HepG2 (cell line): Measurements from ENCODE around the gene TTLL13.

Experiments
- MTA3 ChIP-seq: sonication (generic); formaldehyde crosslinking; IDR thresholded peaks from 2 replicates; pipeline ENCODE4 v1.4.0; 2020; ENCODE audit warnings: missing genetic modification reagents
- TF ChIP-seq, protein P1 (sequence below), 2 experiments: sonication (generic) in 1 of 2; formaldehyde crosslinking in 1 of 2; IDR thresholded peaks; 2 replicates each; pipeline versions ENCODE4 v1.6.1 to v1.9.0; 2014 to 2022; ENCODE audit warnings: antibody characterized with exemption in 1 of 2, borderline replicate concordance in 1 of 2, inconsistent platforms in 1 of 2, low read depth in 1 of 2, missing genetic modification reagents in 1 of 2

- no peak for TF ChIP-seq MTA3 (CRISPR knock-in tag)
- TF ChIP-seq, protein P1, sequence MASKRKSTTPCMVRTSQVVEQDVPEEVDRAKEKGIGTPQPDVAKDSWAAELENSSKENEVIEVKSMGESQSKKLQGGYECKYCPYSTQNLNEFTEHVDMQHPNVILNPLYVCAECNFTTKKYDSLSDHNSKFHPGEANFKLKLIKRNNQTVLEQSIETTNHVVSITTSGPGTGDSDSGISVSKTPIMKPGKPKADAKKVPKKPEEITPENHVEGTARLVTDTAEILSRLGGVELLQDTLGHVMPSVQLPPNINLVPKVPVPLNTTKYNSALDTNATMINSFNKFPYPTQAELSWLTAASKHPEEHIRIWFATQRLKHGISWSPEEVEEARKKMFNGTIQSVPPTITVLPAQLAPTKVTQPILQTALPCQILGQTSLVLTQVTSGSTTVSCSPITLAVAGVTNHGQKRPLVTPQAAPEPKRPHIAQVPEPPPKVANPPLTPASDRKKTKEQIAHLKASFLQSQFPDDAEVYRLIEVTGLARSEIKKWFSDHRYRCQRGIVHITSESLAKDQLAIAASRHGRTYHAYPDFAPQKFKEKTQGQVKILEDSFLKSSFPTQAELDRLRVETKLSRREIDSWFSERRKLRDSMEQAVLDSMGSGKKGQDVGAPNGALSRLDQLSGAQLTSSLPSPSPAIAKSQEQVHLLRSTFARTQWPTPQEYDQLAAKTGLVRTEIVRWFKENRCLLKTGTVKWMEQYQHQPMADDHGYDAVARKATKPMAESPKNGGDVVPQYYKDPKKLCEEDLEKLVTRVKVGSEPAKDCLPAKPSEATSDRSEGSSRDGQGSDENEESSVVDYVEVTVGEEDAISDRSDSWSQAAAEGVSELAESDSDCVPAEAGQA (IDR thresholded peaks at IDR 0.05; ENCODE audit: low read depth) = no peak
- TF ChIP-seq, protein P1 (CRISPR knock-in tag; IDR thresholded peaks at IDR 0.05; ENCODE audit: borderline replicate concordance) = no peak
These were observed 56.6 kb downstream of the TTLL13 start for GRCh38 chr15:90305932-90306331.
